IPS-15b (cell line): Measurements from ENCODE around the gene KLK11.

ENCODE experiments used
- H3K27me3 ChIP-seq: one replicate; pipeline ENCODE4 v1.6.1; 2013; ENCODE audit warnings: low read length; ENCODE audit not compliant: control insufficient read depth, insufficient read depth
- H3K36me3 ChIP-seq: one replicate; pipeline ENCODE4 v1.6.1; 2013; ENCODE audit warnings: low read length; ENCODE audit not compliant: control insufficient read depth, insufficient read depth
- H3K4me1 ChIP-seq: one replicate; pipeline ENCODE4 v1.6.1; 2013; ENCODE audit warnings: mild to moderate bottlenecking, low read length; ENCODE audit not compliant: control insufficient read depth, insufficient read depth
- H3K4me3 ChIP-seq: one replicate; pipeline ENCODE4 v1.5.1; 2013; ENCODE audit warnings: low read depth, low read length
- H3K9ac ChIP-seq: one replicate; pipeline ENCODE4 v1.6.1; 2013; ENCODE audit warnings: low read depth, mild to moderate bottlenecking, low read length
- H3K9me3 ChIP-seq: one replicate; pipeline ENCODE4 v1.6.1; 2013; ENCODE audit warnings: mild to moderate bottlenecking, low read length; ENCODE audit not compliant: control insufficient read depth, insufficient read depth

Gene KLK11

DNA sequence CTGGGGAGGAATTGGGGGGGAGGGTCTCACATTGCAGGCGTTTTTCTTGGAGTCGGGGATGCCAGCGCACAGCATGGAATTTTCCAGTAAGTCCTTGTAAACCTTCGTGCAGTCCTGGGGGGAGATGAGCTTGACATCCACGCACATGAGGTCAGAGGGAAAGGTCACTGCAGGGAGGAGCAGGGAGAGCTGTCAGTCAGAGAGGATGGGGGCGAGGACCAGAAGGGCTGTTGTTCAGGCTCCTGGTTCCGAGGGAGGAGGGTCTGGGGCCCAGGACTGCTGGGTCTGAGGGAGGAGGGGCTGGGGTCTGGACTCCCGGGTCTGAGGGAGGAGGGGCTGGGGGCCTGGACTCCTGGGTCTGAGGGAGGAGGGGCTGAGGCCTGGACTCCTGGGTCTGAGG lies 46.7 kb downstream of the KLK11 start:
- Histone ChIP-seq H3K9me3 (no peaks in the 10 kb centered on the region), H3K36me3 (no peaks in the 10 kb centered on the region), H3K4me3 (no peak overlapping the region), H3K9ac (no peak overlapping the region), H3K27me3 (peaks cover 14% of the 10 kb centered on the region), H3K4me1 (peaks cover 6% of the 10 kb centered on the region)

GRCh38 chr19:50978772-50979390 lies 47.5 kb downstream of the KLK11 start:
- Histone ChIP-seq H3K9ac (no peak overlapping the region), H3K9me3 (no peaks in the 10 kb centered on the region), H3K4me1 (peaks cover 6% of the 10 kb centered on the region), H3K36me3 (no peaks in the 10 kb centered on the region), H3K27me3 (peaks cover 11% of the 10 kb centered on the region), H3K4me3 (no peak overlapping the region)

DNA sequence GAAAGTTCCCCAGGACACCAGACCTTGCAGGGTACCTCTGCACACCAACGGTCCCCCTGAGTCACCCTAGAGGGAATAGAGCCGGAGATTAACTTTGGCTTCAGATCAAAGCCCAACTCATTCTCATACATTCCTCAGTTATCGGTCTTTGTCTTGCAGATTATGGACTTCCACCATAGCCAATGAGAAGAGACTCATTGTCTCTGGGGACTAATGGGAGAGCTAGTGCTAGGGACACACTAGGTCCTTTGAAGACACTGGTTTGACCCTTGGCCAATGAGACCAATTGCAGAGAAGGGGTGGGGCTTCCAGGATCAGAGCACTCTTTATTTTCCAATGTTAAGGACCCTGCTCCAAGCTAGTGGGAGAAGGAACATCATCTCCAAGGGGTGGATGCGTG lies 48.8 kb downstream of the KLK11 start:
- Histone ChIP-seq H3K4me3 (no peak overlapping the region), H3K9ac (no peak overlapping the region), H3K9me3 (no peaks in the 10 kb centered on the region), H3K36me3 (no peaks in the 10 kb centered on the region), H3K27me3 (peaks cover 8% of the 10 kb centered on the region), H3K4me1 (peaks cover 6% of the 10 kb centered on the region)

DNA sequence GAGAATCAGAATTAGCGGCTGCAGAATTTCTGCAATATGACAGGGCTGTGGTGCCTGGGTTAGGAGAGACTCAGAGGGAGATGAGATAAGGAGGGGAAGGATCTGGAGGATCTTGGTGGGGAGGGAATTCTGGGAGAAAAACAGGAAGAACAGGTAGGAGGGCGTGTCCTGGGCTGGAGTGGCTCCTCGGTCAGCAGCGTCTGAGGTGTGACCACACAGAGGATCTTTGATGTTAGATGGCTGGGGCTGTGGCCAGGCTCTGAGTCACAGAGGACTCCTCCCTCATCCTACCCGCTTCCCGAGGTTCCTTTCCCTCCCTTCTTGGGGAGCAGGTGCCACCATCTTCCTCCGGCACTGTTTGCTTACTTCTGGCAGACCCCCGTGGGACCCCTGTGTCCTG lies 50.6 kb downstream of the KLK11 start:
- no peak overlapping the region for H3K4me3 ChIP-seq
- H3K27me3 ChIP-seq, result peaks cover under 1% of the 10 kb centered on the region
- no peaks in the 10 kb centered on the region for H3K36me3 ChIP-seq
- H3K9ac ChIP-seq, result no peak overlapping the region
- peaks cover 7% of the 10 kb centered on the region for H3K4me1 ChIP-seq
- no peaks in the 10 kb centered on the region for H3K9me3 ChIP-seq

- H3K4me3 ChIP-seq, result no peak overlapping the region
- no peak overlapping the region for H3K9ac ChIP-seq
- H3K4me1 ChIP-seq, result peaks cover 7% of the 10 kb centered on the region
- no peaks in the 10 kb centered on the region for H3K36me3 ChIP-seq
- no peaks in the 10 kb centered on the region for H3K27me3 ChIP-seq
- no peaks in the 10 kb centered on the region for H3K9me3 ChIP-seq
Observed at GRCh38 chr19:50974702-50975556, 51.5 kb downstream of the KLK11 start.

DNA sequence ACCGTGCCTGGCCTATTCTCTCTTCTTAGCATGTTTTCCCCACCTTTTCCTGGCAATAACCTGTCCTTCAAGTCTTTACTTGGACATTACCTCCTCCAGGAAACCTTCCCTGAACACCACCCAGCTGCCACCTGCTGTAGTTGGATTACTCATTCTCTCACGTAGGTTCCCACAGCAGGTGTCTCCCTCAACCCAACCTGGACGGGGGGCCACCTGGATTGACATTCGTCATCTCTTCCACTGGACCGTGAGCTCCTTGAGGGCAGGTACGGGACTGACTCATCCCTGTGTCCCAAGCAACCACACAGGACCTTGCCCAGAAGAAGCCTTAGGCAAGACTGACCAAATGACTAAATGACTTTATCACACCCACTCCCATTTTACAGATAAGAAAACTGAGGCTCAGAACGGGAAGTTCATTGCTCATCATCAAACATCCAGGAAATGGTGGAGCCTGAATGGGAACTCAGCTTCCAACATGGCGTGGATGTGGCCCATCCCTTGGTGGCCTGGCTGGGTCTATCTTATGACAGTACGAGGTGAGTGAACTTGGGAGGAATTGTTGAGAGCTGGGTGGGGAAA lies 53.5 kb downstream of the KLK11 start:
- Histone ChIP-seq H3K4me3 (no peak overlapping the region), H3K27me3 (no peaks in the 10 kb centered on the region), H3K9me3 (no peaks in the 10 kb centered on the region), H3K9ac (no peak overlapping the region), H3K36me3 (no peaks in the 10 kb centered on the region), H3K4me1 (peaks cover 7% of the 10 kb centered on the region)
